Loucy (cell line): ENCODE data around the gene SHISA5.

Experiments
- H2AFZ ChIP-seq: fragments of 200-600 bp; sonication (generic); 2 replicates; pipeline ENCODE4 v1.6.0; 2016; ENCODE audit warnings: antibody characterized with exemption, mild to moderate bottlenecking, low read length, moderate library complexity
- H3F3A ChIP-seq: fragments of 200-600 bp; 2 replicates; pipeline ENCODE4 v1.6.0; 2016; ENCODE audit warnings: antibody characterized with exemption, low read depth, mild to moderate bottlenecking
- H3K27me3 ChIP-seq: fragments of 200-600 bp; sonication (generic); 2 replicates; pipeline ENCODE4 v1.6.1; 2014; ENCODE audit warnings: low read length, mild to moderate bottlenecking; ENCODE audit not compliant: insufficient read depth, poor library complexity, severe bottlenecking
- H3K36me3 ChIP-seq: fragments of 200-600 bp; sonication (generic); 2 replicates; pipeline ENCODE4 v1.6.1; 2016; ENCODE audit warnings: low read length; ENCODE audit not compliant: insufficient read depth
- H3K4me1 ChIP-seq: fragments of 200-600 bp; sonication (generic); 2 replicates; pipeline ENCODE4 v1.5.1; 2014; ENCODE audit warnings: low read length, mild to moderate bottlenecking; ENCODE audit not compliant: insufficient read depth, poor library complexity, severe bottlenecking
- H3K4me2 ChIP-seq: fragments of 200-600 bp; sonication (generic); 2 replicates; pipeline ENCODE4 v1.6.0; 2014; ENCODE audit warnings: antibody characterized with exemption, low read length, low read depth, mild to moderate bottlenecking; ENCODE audit not compliant: poor library complexity, severe bottlenecking
- H3K4me3 ChIP-seq: fragments of 200-600 bp; sonication (generic); 2 replicates; pipeline ENCODE4 v1.5.1; 2014; ENCODE audit warnings: low read length, mild to moderate bottlenecking, mixed read lengths; ENCODE audit not compliant: poor library complexity, severe bottlenecking
- H3K79me2 ChIP-seq: fragments of 200-600 bp; sonication (generic); 2 replicates; pipeline ENCODE4 v1.6.1; 2014; ENCODE audit warnings: low read length; ENCODE audit not compliant: insufficient read depth
- H3K9ac ChIP-seq: fragments of 200-600 bp; sonication (generic); 2 replicates; pipeline ENCODE4 v1.6.0; 2014; ENCODE audit warnings: mild to moderate bottlenecking, low read depth, low read length, moderate library complexity; ENCODE audit not compliant: poor library complexity, severe bottlenecking
- H3K9me2 ChIP-seq: fragments of 200-600 bp; sonication (generic); replicated peaks from 2 replicates; pipeline ENCODE4 v1.6.1; 2016; ENCODE audit warnings: low read depth, low read length, mixed read lengths
- H3K9me3 ChIP-seq: fragments of 200-600 bp; sonication (generic); 2 replicates; pipeline ENCODE4 v1.6.1; 2014; ENCODE audit warnings: mild to moderate bottlenecking, antibody characterized with exemption, low read length, low read depth; ENCODE audit not compliant: insufficient read depth
- H4K20me1 ChIP-seq: fragments of 200-600 bp; sonication (generic); 2 replicates; pipeline ENCODE4 v1.6.0; 2014; ENCODE audit warnings: antibody characterized with exemption, low read length, mild to moderate bottlenecking; ENCODE audit not compliant: insufficient read depth, poor library complexity, severe bottlenecking
- EZH2phosphoT487 ChIP-seq: fragments of 200-600 bp; IDR thresholded peaks from 2 replicates; pipeline ENCODE4 v1.6.1; 2018; ENCODE audit warnings: antibody characterized with exemption, mild to moderate bottlenecking, moderate library complexity, borderline replicate concordance
- TF ChIP-seq, protein P1 (sequence below): fragments of 200-600 bp; sonication (generic); conservative IDR thresholded peaks from 2 replicates; pipeline ENCODE4 v1.5.1; 2014; ENCODE audit warnings: mild to moderate bottlenecking, antibody characterized with exemption, low read length

SHISA5 gene

DNA sequence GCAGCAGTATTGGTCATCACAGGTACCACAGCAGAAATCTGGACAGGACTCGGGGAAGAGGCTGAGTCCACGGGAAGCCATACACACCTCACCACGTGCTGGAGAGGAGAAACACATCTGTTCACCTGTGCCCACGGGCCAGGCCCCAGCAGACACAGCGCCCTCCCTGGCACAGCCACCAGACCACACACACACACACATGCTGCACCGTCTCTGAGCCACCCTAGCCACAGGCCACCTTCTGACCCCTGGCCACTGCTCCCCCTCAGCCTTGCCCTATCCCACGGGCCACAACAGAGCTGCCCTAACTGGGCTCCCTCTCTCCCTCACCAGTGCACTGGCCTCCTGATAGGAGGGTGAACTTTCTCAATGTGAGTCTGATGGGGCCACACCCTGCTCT is 2.8 kb downstream of the SHISA5 start:
- Histone ChIP-seq H3K4me2 (no peak overlapping the region), H3K9ac (no peak overlapping the region)

DNA sequence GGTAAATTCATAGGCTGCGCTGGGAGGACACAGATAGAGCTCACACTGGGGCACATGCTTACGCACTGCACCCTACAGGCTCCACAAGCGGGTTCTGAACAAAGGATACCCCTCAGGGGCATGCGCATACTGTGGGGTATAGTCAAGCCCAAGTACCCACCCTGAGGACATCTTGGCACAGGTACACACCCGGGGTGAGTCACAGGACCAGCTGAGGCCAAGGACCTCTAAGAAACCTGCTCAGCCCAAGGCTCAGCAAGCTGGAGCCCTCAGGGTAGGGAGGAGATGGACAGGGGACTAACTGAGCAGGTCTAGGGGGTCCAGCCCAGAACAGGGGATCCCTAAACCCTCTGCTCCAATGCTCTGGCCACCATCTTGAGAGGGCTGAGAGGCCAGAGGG is 3.3 kb downstream of the SHISA5 start:
- TF ChIP-seq, protein P1, sequence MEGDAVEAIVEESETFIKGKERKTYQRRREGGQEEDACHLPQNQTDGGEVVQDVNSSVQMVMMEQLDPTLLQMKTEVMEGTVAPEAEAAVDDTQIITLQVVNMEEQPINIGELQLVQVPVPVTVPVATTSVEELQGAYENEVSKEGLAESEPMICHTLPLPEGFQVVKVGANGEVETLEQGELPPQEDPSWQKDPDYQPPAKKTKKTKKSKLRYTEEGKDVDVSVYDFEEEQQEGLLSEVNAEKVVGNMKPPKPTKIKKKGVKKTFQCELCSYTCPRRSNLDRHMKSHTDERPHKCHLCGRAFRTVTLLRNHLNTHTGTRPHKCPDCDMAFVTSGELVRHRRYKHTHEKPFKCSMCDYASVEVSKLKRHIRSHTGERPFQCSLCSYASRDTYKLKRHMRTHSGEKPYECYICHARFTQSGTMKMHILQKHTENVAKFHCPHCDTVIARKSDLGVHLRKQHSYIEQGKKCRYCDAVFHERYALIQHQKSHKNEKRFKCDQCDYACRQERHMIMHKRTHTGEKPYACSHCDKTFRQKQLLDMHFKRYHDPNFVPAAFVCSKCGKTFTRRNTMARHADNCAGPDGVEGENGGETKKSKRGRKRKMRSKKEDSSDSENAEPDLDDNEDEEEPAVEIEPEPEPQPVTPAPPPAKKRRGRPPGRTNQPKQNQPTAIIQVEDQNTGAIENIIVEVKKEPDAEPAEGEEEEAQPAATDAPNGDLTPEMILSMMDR, result no peak
- TF ChIP-seq EZH2phosphoT487, result no peak
- Histone ChIP-seq H3K9ac (no peak overlapping the region), H3F3A (no peaks in the 10 kb centered on the region), H4K20me1 (no peaks in the 10 kb centered on the region), H3K4me3 (no peak overlapping the region), H3K9me2 (no peaks in the 10 kb centered on the region), H2AFZ (no peak overlapping the region), H3K79me2 (no peaks in the 10 kb centered on the region), H3K27me3 (no peaks in the 10 kb centered on the region), H3K9me3 (no peaks in the 10 kb centered on the region), H3K36me3 (no peaks in the 10 kb centered on the region), H3K4me1 (no peaks in the 10 kb centered on the region), H3K4me2 (no peak overlapping the region)

More for the DNA sequence above, 2.8 kb downstream of the SHISA5 start:
- H3K79me2 ChIP-seq, result no peaks in the 10 kb centered on the region
- no peaks in the 10 kb centered on the region for H3K27me3 ChIP-seq
- H4K20me1 ChIP-seq, result no peaks in the 10 kb centered on the region
- H2AFZ ChIP-seq, result no peak overlapping the region
- H3F3A ChIP-seq, result no peaks in the 10 kb centered on the region
- no peaks in the 10 kb centered on the region for H3K4me1 ChIP-seq
- H3K4me3 ChIP-seq, result no peak overlapping the region
- TF ChIP-seq EZH2phosphoT487, result no peak
- TF ChIP-seq, protein P1, result no peak
- H3K36me3 ChIP-seq, result no peaks in the 10 kb centered on the region
- H3K9me2 ChIP-seq, result no peaks in the 10 kb centered on the region
- H3K9me3 ChIP-seq, result no peaks in the 10 kb centered on the region

DNA sequence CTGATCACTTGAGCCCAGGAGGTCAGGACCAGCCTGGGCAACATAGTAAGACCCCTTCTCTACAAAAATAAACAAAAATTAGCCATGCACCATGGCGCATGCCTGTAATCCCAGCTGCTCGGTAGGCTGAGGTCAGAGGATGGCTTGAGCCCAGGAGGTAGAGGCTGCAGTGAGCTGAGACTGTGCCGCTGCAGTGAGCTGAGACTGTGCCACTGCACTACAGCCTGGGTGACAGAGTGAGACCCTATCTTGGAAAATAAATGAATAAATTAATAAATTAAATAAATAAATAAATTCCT is 10.8 kb downstream of the SHISA5 start:
- no peaks in the 10 kb centered on the region for H3F3A ChIP-seq
- no peaks in the 10 kb centered on the region for H3K4me1 ChIP-seq
- no peaks in the 10 kb centered on the region for H3K27me3 ChIP-seq
- no peaks in the 10 kb centered on the region for H3K9me2 ChIP-seq
- no peaks in the 10 kb centered on the region for H3K36me3 ChIP-seq
- H3K9me3 ChIP-seq, result no peaks in the 10 kb centered on the region
- TF ChIP-seq, protein P1, result no peak
- TF ChIP-seq EZH2phosphoT487, result no peak
- no peak overlapping the region for H2AFZ ChIP-seq
- H4K20me1 ChIP-seq, result no peaks in the 10 kb centered on the region
- no peak overlapping the region for H3K9ac ChIP-seq
- no peak overlapping the region for H3K4me2 ChIP-seq
- H3K4me3 ChIP-seq, result no peak overlapping the region
- H3K79me2 ChIP-seq, result no peaks in the 10 kb centered on the region
